GM12878 (cell line): ENCODE measurements around the gene GYG1. TPM values are rescaled to one million over a fixed set of nuclear protein-coding genes. Genes with fewer than 3 reads are reported as not detected.

ENCODE experiments used
- ATAC-seq: fragments of 200-7000 bp; cut with Tn5 transposase; 3 replicates; pipeline ENCODE4 v1.9.1; 2020; ENCODE audit warnings: mild to moderate bottlenecking, moderate library complexity
- BruUV-seq: library from RNA; stranded (reverse); fragments of 400-500 nt; replicated peaks from 2 replicates; lab custom pipeline; 2021; lab: Mats Ljungman, UMichigan
- CTCF ChIA-PET: fragments of 300-600 bp; sonication (Branson Sonifier 250); formaldehyde crosslinking; extraction: SDS; loops from one replicate; lab custom pipeline; 2021; ENCODE audit warnings: inconsistent platforms; lab: Yijun Ruan, JAX
- POLR2A ChIA-PET: fragments of 350-600 bp; formaldehyde crosslinking; extraction: SDS; loops from one replicate; lab custom pipeline; 2021; ENCODE audit warnings: inconsistent platforms; lab: Charles Lee
- RAD21 ChIA-PET: fragments of 300-600 bp; sonication (Branson Sonifier 250); formaldehyde crosslinking; loops from one replicate; lab custom pipeline; 2023; ENCODE audit warnings: antibody characterized with exemption; ENCODE audit not compliant: unreplicated experiment; lab: Charles Lee
- SMC1A ChIA-PET: fragments of 300-600 bp; sonication (Branson Sonifier 250); formaldehyde crosslinking; loops from one replicate; lab custom pipeline; 2023; ENCODE audit not compliant: unreplicated experiment, uncharacterized antibody; lab: Charles Lee
- DNase-seq: peaks from one replicate; pipeline ENCODE4 v3.0.0-alpha.2; 2011; ENCODE audit warnings: low read depth, low spot score
- FAIRE-seq: peaks from 3 replicates; lab custom pipeline; 2011; peaks lifted over from hg19 to GRCh38; lab: Jason Lieb, UNC
- H2AFZ ChIP-seq: 2 replicates; pipeline ENCODE4 v1.6.0; 2011; ENCODE audit warnings: low read depth, low read length, control low read depth; ENCODE audit not compliant: control insufficient read depth
- H3K27ac ChIP-seq: 2 replicates; pipeline ENCODE4 v1.5.1; 2011; ENCODE audit warnings: control low read depth; ENCODE audit not compliant: control insufficient read depth, insufficient read depth
- H3K27me3 ChIP-seq, 2 experiments: replicated peaks in 1 of 2; 2 replicates each; pipeline versions ENCODE4 v1.6.0 to v1.6.1; 2011; ENCODE audit warnings: low read length in 1 of 2; ENCODE audit not compliant: control insufficient read depth in 2 of 2, insufficient read depth in 2 of 2
- H3K36me3 ChIP-seq, 2 experiments: 2 replicates each; pipeline ENCODE4 v1.5.1; 2011; ENCODE audit warnings: low read length in 1 of 2; ENCODE audit not compliant: control insufficient read depth in 2 of 2, insufficient read depth in 2 of 2
- H3K4me1 ChIP-seq: 2 replicates; pipeline ENCODE4 v1.6.1; 2011; ENCODE audit warnings: mild to moderate bottlenecking, low read length, moderate library complexity, mixed read lengths; ENCODE audit not compliant: control insufficient read depth, insufficient read depth
- H3K4me2 ChIP-seq: 2 replicates; pipeline ENCODE4 v1.6.0; 2011; ENCODE audit warnings: control low read depth; ENCODE audit not compliant: control insufficient read depth, insufficient read depth
- H3K4me3 ChIP-seq: fragments of 200-600 bp; sonication (generic); 2 replicates; pipeline ENCODE4 v1.5.1; 2016
- H3K79me2 ChIP-seq: 2 replicates; pipeline ENCODE4 v1.6.0; 2011; ENCODE audit warnings: low read length; ENCODE audit not compliant: control insufficient read depth, insufficient read depth
- H3K9ac ChIP-seq: 2 replicates; pipeline ENCODE4 v1.8.0; 2011; ENCODE audit warnings: low read length, control low read depth, mixed read lengths; ENCODE audit not compliant: control insufficient read depth, insufficient read depth
- H3K9me3 ChIP-seq: replicated peaks from 3 replicates; pipeline ENCODE4 v1.5.1; 2011; ENCODE audit warnings: mild to moderate bottlenecking, low read length; ENCODE audit not compliant: control insufficient read depth, insufficient read depth
- H4K20me1 ChIP-seq: 2 replicates; pipeline ENCODE4 v1.6.0; 2011; ENCODE audit not compliant: control insufficient read depth, insufficient read depth
- SREBF1 ChIP-seq: IDR thresholded peaks from 2 replicates; pipeline ENCODE4 v1.6.1; 2012; ENCODE audit warnings: mild to moderate bottlenecking, low read length
- WGBS: methylation state at CpG from one replicate; pipeline ENCODE4 v1.1.6; 2016; ENCODE audit warnings: low lambda C conversion rate; ENCODE audit not compliant: insufficient replicate concordance, insufficient coverage; ENCODE audit errors: missing lambda C conversion rate; 5-methylcytosine and 5-hydroxymethylcytosine counted together
- in situ Hi-C: fragments of 300-500 bp; cut with MboI; formaldehyde crosslinking; loops from 9 replicates; pipeline ENCODE4 v1.14.3; 2018; ENCODE audit warnings: mixed read lengths
- intact Hi-C: fragments of 100-400 bp; cut with micrococcal nuclease; formaldehyde crosslinking; loops from one replicate; pipeline ENCODE4 v1.14.2; 2022; ENCODE audit not compliant: unreplicated experiment
- polyA plus RNA-seq, 11 experiments: library from polyadenylated mRNA; depleted of rRNA in 4 of 11; unstranded in 6 of 11; stranded (reverse) in 5 of 11; fragments of >200 nt; fragmentation: Nextera tagmentation in 4 of 11; fragmentation: Illumina TruSeq in 1 of 11; extraction: Ambion mirVana in 4 of 11; extraction: Trizol in 1 of 11; gene quantifications; 1 replicate in 1 of 11; 2 replicates in 10 of 11; pipeline versions ENCODE4 v1.2.1 to v1.2.3, GENCODE V29; 2011 to 2016; ENCODE audit warnings: inconsistent platforms in 2 of 11, missing spikeins in 2 of 11, low read depth in 1 of 11
- total RNA-seq, 4 experiments: library from RNA; depleted of rRNA in 3 of 4; stranded (reverse); fragments of >200 nt in 3 of 4; fragmentation: Illumina TruSeq in 1 of 4; extraction: Trizol in 1 of 4; gene quantifications; 2 replicates each; pipeline versions ENCODE4 v1.2.1 to v1.2.3, GENCODE V29; 2013 to 2021
- TF ChIP-seq, protein P1 (sequence below): IDR thresholded peaks from 2 replicates; pipeline ENCODE4 v1.6.1; 2011; ENCODE audit warnings: low read depth, low read length, improper control_type of control experiment, borderline replicate concordance
- TF ChIP-seq, protein P2 (sequence below): IDR thresholded peaks from 2 replicates; pipeline ENCODE4 v1.6.1; 2012; ENCODE audit warnings: mild to moderate bottlenecking, low read depth, low read length
- TF ChIP-seq, protein P3 (sequence below), 3 experiments: IDR thresholded peaks in 2 of 3; conservative IDR thresholded peaks in 1 of 3; 2 replicates each; pipeline ENCODE4 v1.5.1; 2011; ENCODE audit warnings: low read depth in 3 of 3, low read length in 3 of 3, mild to moderate bottlenecking in 3 of 3, control low read depth in 2 of 3, moderate library complexity in 2 of 3, inconsistent platforms in 1 of 3, mixed read lengths in 1 of 3; ENCODE audit not compliant: control insufficient read depth in 2 of 3, insufficient read depth in 1 of 3; ENCODE audit errors: extremely low read depth in 1 of 3
- TF ChIP-seq, protein P4 (sequence below): IDR thresholded peaks from 2 replicates; pipeline ENCODE4 v1.6.1; 2011; ENCODE audit warnings: borderline replicate concordance, low read depth, mild to moderate bottlenecking, moderate library complexity, low read length; ENCODE audit not compliant: insufficient read depth, poor library complexity, severe bottlenecking
- TF ChIP-seq, protein P5 (sequence below): fragments of 150-350 bp; IDR thresholded peaks from 2 replicates; pipeline ENCODE4 v1.6.1; 2016; ENCODE audit warnings: low read depth, low read length

The GYG1 gene
- total and polyA plus RNA-seq, 10 of the 15 experiments (the other 5 are each of a cell fraction or from before 2014, with no cell fraction given): 11.8 to 38.9 (median 22.9) TPM

DNA sequence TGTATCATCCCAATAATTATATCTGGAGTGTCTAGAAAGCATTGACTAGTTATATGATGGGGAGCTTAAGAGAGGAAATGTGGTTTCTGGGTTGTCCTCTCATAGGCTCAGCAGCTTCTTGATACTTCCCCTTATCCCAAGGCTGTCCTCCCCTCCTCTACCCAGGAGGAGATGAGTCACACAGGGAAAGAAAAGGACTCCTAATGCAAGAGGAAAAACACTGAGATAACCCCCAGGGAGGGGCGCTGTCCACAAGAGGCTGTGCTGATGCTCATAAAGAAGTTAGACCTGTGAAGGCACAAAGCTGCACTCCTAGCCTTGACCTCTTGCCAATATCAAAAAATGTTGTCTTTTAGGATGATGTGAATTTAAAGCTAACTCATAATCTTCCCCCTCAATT lies 28.8 kb upstream of the GYG1 start:
- no peak for ATAC-seq
- 40% methylated on average over 1 of the region's 1 CpG for WGBS
- Histone ChIP-seq H3K4me1 (no peaks in the 10 kb centered on the region), H3K9ac (no peak overlapping the region), H3K27me3 (no peaks in the 10 kb centered on the region), H4K20me1 (no peaks in the 10 kb centered on the region), H3K79me2 (no peaks in the 10 kb centered on the region), H3K4me2 (no peak overlapping the region), H3K36me3 (no peaks in the 10 kb centered on the region), H2AFZ (no peak overlapping the region), H3K4me3 (no peak overlapping the region), H3K27ac (no peak overlapping the region), H3K9me3 (no peaks in the 10 kb centered on the region)
- ChIA-PET RAD21 (interaction anchor here (0.6 to 1.5 kb wide), 2 partner anchors 60 to 158 kb away, joined by 3 to 4 read pairs; no protein-coding TSS in a partner anchor), CTCF (interaction anchor here (1.0 to 2.1 kb wide), 5 partner anchors 9 to 330 kb away, joined by 3 to 6 read pairs (median 4); no protein-coding TSS in a partner anchor), SMC1A (interaction anchor here (1.0 to 1.1 kb wide), 2 partner anchors 9 to 11 kb away, joined by 3 to 4 read pairs; no protein-coding TSS in a partner anchor), POLR2A (no interaction called here)
- no TSS peak for BruUV-seq
- no peak for DNase-seq
- in situ Hi-C loops (no loop called here), intact Hi-C loops (no loop called here)
- TF ChIP-seq, protein P1, sequence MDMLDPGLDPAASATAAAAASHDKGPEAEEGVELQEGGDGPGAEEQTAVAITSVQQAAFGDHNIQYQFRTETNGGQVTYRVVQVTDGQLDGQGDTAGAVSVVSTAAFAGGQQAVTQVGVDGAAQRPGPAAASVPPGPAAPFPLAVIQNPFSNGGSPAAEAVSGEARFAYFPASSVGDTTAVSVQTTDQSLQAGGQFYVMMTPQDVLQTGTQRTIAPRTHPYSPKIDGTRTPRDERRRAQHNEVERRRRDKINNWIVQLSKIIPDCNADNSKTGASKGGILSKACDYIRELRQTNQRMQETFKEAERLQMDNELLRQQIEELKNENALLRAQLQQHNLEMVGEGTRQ: no peak
- TF ChIP-seq, protein P2, sequence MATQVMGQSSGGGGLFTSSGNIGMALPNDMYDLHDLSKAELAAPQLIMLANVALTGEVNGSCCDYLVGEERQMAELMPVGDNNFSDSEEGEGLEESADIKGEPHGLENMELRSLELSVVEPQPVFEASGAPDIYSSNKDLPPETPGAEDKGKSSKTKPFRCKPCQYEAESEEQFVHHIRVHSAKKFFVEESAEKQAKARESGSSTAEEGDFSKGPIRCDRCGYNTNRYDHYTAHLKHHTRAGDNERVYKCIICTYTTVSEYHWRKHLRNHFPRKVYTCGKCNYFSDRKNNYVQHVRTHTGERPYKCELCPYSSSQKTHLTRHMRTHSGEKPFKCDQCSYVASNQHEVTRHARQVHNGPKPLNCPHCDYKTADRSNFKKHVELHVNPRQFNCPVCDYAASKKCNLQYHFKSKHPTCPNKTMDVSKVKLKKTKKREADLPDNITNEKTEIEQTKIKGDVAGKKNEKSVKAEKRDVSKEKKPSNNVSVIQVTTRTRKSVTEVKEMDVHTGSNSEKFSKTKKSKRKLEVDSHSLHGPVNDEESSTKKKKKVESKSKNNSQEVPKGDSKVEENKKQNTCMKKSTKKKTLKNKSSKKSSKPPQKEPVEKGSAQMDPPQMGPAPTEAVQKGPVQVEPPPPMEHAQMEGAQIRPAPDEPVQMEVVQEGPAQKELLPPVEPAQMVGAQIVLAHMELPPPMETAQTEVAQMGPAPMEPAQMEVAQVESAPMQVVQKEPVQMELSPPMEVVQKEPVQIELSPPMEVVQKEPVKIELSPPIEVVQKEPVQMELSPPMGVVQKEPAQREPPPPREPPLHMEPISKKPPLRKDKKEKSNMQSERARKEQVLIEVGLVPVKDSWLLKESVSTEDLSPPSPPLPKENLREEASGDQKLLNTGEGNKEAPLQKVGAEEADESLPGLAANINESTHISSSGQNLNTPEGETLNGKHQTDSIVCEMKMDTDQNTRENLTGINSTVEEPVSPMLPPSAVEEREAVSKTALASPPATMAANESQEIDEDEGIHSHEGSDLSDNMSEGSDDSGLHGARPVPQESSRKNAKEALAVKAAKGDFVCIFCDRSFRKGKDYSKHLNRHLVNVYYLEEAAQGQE: peak; percentile 65; the same call in 1 of the 2 replicates
- TF ChIP-seq, protein P3, sequence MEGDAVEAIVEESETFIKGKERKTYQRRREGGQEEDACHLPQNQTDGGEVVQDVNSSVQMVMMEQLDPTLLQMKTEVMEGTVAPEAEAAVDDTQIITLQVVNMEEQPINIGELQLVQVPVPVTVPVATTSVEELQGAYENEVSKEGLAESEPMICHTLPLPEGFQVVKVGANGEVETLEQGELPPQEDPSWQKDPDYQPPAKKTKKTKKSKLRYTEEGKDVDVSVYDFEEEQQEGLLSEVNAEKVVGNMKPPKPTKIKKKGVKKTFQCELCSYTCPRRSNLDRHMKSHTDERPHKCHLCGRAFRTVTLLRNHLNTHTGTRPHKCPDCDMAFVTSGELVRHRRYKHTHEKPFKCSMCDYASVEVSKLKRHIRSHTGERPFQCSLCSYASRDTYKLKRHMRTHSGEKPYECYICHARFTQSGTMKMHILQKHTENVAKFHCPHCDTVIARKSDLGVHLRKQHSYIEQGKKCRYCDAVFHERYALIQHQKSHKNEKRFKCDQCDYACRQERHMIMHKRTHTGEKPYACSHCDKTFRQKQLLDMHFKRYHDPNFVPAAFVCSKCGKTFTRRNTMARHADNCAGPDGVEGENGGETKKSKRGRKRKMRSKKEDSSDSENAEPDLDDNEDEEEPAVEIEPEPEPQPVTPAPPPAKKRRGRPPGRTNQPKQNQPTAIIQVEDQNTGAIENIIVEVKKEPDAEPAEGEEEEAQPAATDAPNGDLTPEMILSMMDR (IDR thresholded peaks at IDR 0.05 in 2 of 3, conservative IDR thresholded peaks at IDR 0.05 in 1 of 3; ENCODE audit: control insufficient read depth in 2 of 3, extremely low read depth in 1 of 3, insufficient read depth in 1 of 3, low read depth in 3 of 3, low read length in 3 of 3): peak in 1 of 3 experiments; percentile 20; a peak in 2 of 6 replicates
- TF ChIP-seq, protein P4, sequence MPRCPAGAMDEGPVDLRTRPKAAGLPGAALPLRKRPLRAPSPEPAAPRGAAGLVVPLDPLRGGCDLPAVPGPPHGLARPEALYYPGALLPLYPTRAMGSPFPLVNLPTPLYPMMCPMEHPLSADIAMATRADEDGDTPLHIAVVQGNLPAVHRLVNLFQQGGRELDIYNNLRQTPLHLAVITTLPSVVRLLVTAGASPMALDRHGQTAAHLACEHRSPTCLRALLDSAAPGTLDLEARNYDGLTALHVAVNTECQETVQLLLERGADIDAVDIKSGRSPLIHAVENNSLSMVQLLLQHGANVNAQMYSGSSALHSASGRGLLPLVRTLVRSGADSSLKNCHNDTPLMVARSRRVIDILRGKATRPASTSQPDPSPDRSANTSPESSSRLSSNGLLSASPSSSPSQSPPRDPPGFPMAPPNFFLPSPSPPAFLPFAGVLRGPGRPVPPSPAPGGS: no peak
- TF ChIP-seq SREBF1: no peak
- TF ChIP-seq, protein P5, sequence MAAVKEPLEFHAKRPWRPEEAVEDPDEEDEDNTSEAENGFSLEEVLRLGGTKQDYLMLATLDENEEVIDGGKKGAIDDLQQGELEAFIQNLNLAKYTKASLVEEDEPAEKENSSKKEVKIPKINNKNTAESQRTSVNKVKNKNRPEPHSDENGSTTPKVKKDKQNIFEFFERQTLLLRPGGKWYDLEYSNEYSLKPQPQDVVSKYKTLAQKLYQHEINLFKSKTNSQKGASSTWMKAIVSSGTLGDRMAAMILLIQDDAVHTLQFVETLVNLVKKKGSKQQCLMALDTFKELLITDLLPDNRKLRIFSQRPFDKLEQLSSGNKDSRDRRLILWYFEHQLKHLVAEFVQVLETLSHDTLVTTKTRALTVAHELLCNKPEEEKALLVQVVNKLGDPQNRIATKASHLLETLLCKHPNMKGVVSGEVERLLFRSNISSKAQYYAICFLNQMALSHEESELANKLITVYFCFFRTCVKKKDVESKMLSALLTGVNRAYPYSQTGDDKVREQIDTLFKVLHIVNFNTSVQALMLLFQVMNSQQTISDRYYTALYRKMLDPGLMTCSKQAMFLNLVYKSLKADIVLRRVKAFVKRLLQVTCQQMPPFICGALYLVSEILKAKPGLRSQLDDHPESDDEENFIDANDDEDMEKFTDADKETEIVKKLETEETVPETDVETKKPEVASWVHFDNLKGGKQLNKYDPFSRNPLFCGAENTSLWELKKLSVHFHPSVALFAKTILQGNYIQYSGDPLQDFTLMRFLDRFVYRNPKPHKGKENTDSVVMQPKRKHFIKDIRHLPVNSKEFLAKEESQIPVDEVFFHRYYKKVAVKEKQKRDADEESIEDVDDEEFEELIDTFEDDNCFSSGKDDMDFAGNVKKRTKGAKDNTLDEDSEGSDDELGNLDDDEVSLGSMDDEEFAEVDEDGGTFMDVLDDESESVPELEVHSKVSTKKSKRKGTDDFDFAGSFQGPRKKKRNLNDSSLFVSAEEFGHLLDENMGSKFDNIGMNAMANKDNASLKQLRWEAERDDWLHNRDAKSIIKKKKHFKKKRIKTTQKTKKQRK: no peak
- no peak for FAIRE-seq
